GM23338 (cell line): ENCODE results near the gene NOX5. TPM values are rescaled to one million over a fixed set of nuclear protein-coding genes. Genes with fewer than 3 reads are reported as not detected.

Experiments used
- ATAC-seq: fragments of 200-7000 bp; cut with Tn5 transposase; 3 replicates; pipeline ENCODE4 v1.9.1; 2020
- DNase-seq: peaks from one replicate; pipeline ENCODE4 v3.0.0-alpha.2; 2015; ENCODE audit warnings: low spot score
- H2AFZ ChIP-seq: fragments of 200-600 bp; sonication (generic); 2 replicates; pipeline ENCODE4 v1.8.0; 2016; ENCODE audit warnings: antibody characterized with exemption, mild to moderate bottlenecking, moderate library complexity
- H3F3A ChIP-seq: fragments of 200-600 bp; sonication (generic); replicated peaks from 2 replicates; pipeline ENCODE4 v1.8.0; 2017; ENCODE audit warnings: antibody characterized with exemption, mixed run types, low read depth
- H3K27ac ChIP-seq: fragments of 200-600 bp; sonication (generic); 2 replicates; pipeline ENCODE4 v1.6.1; 2016; ENCODE audit warnings: low read depth
- H3K27me3 ChIP-seq: fragments of 200-600 bp; sonication (generic); 2 replicates; pipeline ENCODE4 v1.8.0; 2016; ENCODE audit warnings: mild to moderate bottlenecking, mixed run types, moderate library complexity; ENCODE audit not compliant: insufficient read depth
- H3K36me3 ChIP-seq: fragments of 200-600 bp; sonication (generic); 2 replicates; pipeline ENCODE4 v1.8.0; 2016; ENCODE audit warnings: mild to moderate bottlenecking; ENCODE audit not compliant: insufficient read depth
- H3K4me1 ChIP-seq: fragments of 200-600 bp; sonication (generic); 2 replicates; pipeline ENCODE4 v1.8.0; 2016; ENCODE audit warnings: mild to moderate bottlenecking, moderate library complexity; ENCODE audit not compliant: insufficient read depth
- H3K4me2 ChIP-seq: fragments of 200-600 bp; sonication (generic); 2 replicates; pipeline ENCODE4 v1.7.1; 2017; ENCODE audit warnings: mixed run types
- H3K4me3 ChIP-seq: fragments of 200-600 bp; sonication (generic); 2 replicates; pipeline ENCODE4 v1.6.1; 2016; ENCODE audit warnings: mixed run types
- H3K79me2 ChIP-seq: fragments of 200-600 bp; sonication (generic); replicated peaks from 2 replicates; pipeline ENCODE4 v1.8.0; 2017; ENCODE audit warnings: mild to moderate bottlenecking; ENCODE audit not compliant: insufficient read depth
- H3K9me2 ChIP-seq: fragments of 200-600 bp; sonication (generic); 2 replicates; pipeline ENCODE4 v1.8.0; 2017; ENCODE audit not compliant: insufficient read depth
- H4K20me1 ChIP-seq: fragments of 200-600 bp; sonication (generic); replicated peaks from 2 replicates; pipeline ENCODE4 v1.8.0; 2017; ENCODE audit warnings: mild to moderate bottlenecking; ENCODE audit not compliant: insufficient read depth
- H3K27ac Mint-ChIP-seq: 2 replicates; pipeline ENCODE4 v1.8.0; 2020; ENCODE audit warnings: inconsistent platforms, mild to moderate bottlenecking, moderate library complexity, mixed read lengths
- H3K27me3 Mint-ChIP-seq: 3 replicates; pipeline ENCODE4 v1.8.0; 2022; ENCODE audit warnings: low read depth, mild to moderate bottlenecking, moderate library complexity, mixed read lengths, inconsistent platforms; ENCODE audit not compliant: insufficient read depth, poor library complexity
- H3K36me3 Mint-ChIP-seq: 3 replicates; pipeline ENCODE4 v1.8.0; 2021; ENCODE audit warnings: low read depth, mild to moderate bottlenecking, inconsistent platforms, moderate library complexity, mixed read lengths
- H3K4me1 Mint-ChIP-seq: 3 replicates; pipeline ENCODE4 v1.8.0; 2020; ENCODE audit warnings: mild to moderate bottlenecking, inconsistent platforms, mixed read lengths
- H3K4me3 Mint-ChIP-seq: 3 replicates; pipeline ENCODE4 v1.8.0; 2021; ENCODE audit warnings: moderate library complexity, mild to moderate bottlenecking, inconsistent platforms, mixed read lengths
- H3K9me3 Mint-ChIP-seq: 3 replicates; pipeline ENCODE4 v1.8.0; 2020; ENCODE audit warnings: moderate library complexity, mild to moderate bottlenecking, inconsistent platforms, mixed read lengths
- CTCF ChIP-seq, 2 experiments: fragments of 200-600 bp in 1 of 2; sonication (generic) in 1 of 2; conservative IDR thresholded peaks; 2 replicates each; pipeline versions ENCODE4 v1.5.1 to v1.6.1; 2016 to 2017; ENCODE audit warnings: antibody characterized with exemption in 2 of 2, low read depth in 2 of 2, mild to moderate bottlenecking in 2 of 2, moderate library complexity in 1 of 2
- NANOG ChIP-seq: IDR thresholded peaks from 2 replicates; pipeline ENCODE4 v1.6.1; 2016; ENCODE audit warnings: antibody characterized with exemption, borderline replicate concordance
- REST ChIP-seq: IDR thresholded peaks from one replicate; pipeline ENCODE4 v1.6.1; 2018; ENCODE audit warnings: antibody characterized with exemption; ENCODE audit not compliant: unreplicated experiment
- STAT1 ChIP-seq: IDR thresholded peaks from one replicate; pipeline ENCODE4 v1.6.1; 2016; ENCODE audit warnings: antibody characterized with exemption; ENCODE audit not compliant: unreplicated experiment
- ZNF462 ChIP-seq: fragments of 250-450 bp; sonication (Bioruptor Pico); IDR thresholded peaks from 2 replicates; pipeline ENCODE4 v1.5.0; 2020; ENCODE audit warnings: mild to moderate bottlenecking, moderate library complexity
- polyA plus RNA-seq: library from polyadenylated mRNA; unstranded; fragments of >200 nt; fragmentation: Nextera tagmentation; extraction: Ambion mirVana; gene quantifications from 2 replicates; pipeline ENCODE4 v1.2.1, GENCODE V29; 2016
- total RNA-seq: library from RNA; depleted of rRNA; stranded (reverse); fragments of >200 nt; shearing (Covaris generic); gene quantifications from 2 replicates; pipeline ENCODE4 v1.2.3, GENCODE V29; 2014

NOX5 gene
- total and polyA plus RNA-seq, 2 experiments from 2014 or later: 0.03 TPM; not detected in 1

- TF ChIP-seq ZNF462 (no peak), STAT1 (no peak), REST (no peak)
Measured at GRCh38 chr15:69034352-69034751, 19.9 kb downstream of the NOX5 start (continued).

- peaks cover 13% of the 10 kb centered on the region for H3K27me3 Mint-ChIP-seq
- H3K36me3 Mint-ChIP-seq: no peaks in the 10 kb centered on the region
- Histone ChIP-seq H3K4me1 (no peaks in the 10 kb centered on the region), H3K4me2 (no peak overlapping the region), H3K36me3 (no peaks in the 10 kb centered on the region), H2AFZ (peak overlapping the region; percentile 93), H3K9me2 (no peaks in the 10 kb centered on the region), H3F3A (no peaks in the 10 kb centered on the region; the same call in 1 of the 2 replicates), H3K79me2 (no peaks in the 10 kb centered on the region), H3K27ac (no peak overlapping the region), H4K20me1 (no peaks in the 10 kb centered on the region), H3K27me3 (peaks cover 9% of the 10 kb centered on the region; the same call in 1 of the 2 replicates), H3K4me3 (no peak overlapping the region)
- H3K4me1 Mint-ChIP-seq: no peaks in the 10 kb centered on the region
- no peak overlapping the region; the same call in 1 of the 2 replicates for H3K27ac Mint-ChIP-seq
- no peaks in the 10 kb centered on the region for H3K9me3 Mint-ChIP-seq
- TF ChIP-seq NANOG: no peak
- TF ChIP-seq CTCF (conservative IDR thresholded peaks at IDR 0.05; ENCODE audit: low read depth in 2 of 2): peak; percentile 63 to 85
- H3K4me3 Mint-ChIP-seq: no peak overlapping the region
- ATAC-seq: peak; percentile 74
- DNase-seq: peak; percentile 77
Measured at GRCh38 chr15:69035205-69035917, 20.9 kb downstream of the NOX5 start.
